Skeletal muscle satellite cell (primary cell): Measurements from ENCODE around the gene PDCD1LG2.

ENCODE experiments used
- H3K27me3 ChIP-seq: 2 replicates; pipeline ENCODE4 v1.7.0; 2013; ENCODE audit warnings: low read length; ENCODE audit not compliant: control insufficient read depth, insufficient read depth
- H3K36me3 ChIP-seq: 2 replicates; pipeline ENCODE4 v1.7.0; 2013; ENCODE audit warnings: mild to moderate bottlenecking, control low read depth, low read length; ENCODE audit not compliant: insufficient read depth
- H3K4me1 ChIP-seq: 2 replicates; pipeline ENCODE4 v1.7.0; 2013; ENCODE audit warnings: low read length; ENCODE audit not compliant: control insufficient read depth, insufficient read depth
- H3K4me2 ChIP-seq: 2 replicates; pipeline ENCODE4 v1.7.0; 2013; ENCODE audit warnings: mild to moderate bottlenecking, low read length
- H3K4me3 ChIP-seq: 2 replicates; pipeline ENCODE4 v1.7.0; 2013; ENCODE audit warnings: low read length
- H3K9ac ChIP-seq: 2 replicates; pipeline ENCODE4 v1.7.0; 2013; ENCODE audit warnings: mild to moderate bottlenecking, low read depth, low read length, moderate library complexity
- H3K9me3 ChIP-seq: replicated peaks from 2 replicates; pipeline ENCODE4 v1.7.0; 2013; ENCODE audit warnings: mild to moderate bottlenecking, control low read depth, low read length

PDCD1LG2 gene

GRCh38 chr9:5593904-5594303, 83.6 kb downstream of the PDCD1LG2 start:
- Histone ChIP-seq H3K36me3 (no peaks in the 10 kb centered on the region), H3K4me2 (no peak overlapping the region), H3K4me3 (no peak overlapping the region), H3K9ac (no peak overlapping the region), H3K27me3 (no peaks in the 10 kb centered on the region), H3K4me1 (no peaks in the 10 kb centered on the region), H3K9me3 (no peaks in the 10 kb centered on the region)

DNA sequence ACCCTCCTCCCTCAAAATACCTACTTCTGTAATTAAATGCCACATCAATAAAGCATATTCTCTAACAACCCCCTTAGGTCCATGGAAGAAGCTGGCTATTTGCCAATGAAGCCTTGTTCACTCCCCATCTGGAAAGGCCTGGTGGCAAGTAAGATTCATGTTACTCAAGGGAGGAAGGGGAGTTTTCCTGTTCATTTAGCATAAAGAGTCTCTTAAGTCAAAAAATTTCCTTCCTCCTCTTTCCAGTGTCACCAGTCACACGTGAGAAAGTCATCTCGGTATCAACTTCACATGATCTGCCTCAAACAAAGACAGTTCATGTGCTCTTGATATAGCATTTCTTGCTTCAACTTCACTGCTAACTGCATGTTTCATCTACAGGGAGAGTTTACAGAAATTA, 85.8 kb downstream of the PDCD1LG2 start:
- Histone ChIP-seq H3K4me2 (no peak overlapping the region), H3K4me1 (no peaks in the 10 kb centered on the region), H3K36me3 (no peaks in the 10 kb centered on the region), H3K4me3 (no peak overlapping the region), H3K9ac (no peak overlapping the region), H3K27me3 (no peaks in the 10 kb centered on the region), H3K9me3 (no peaks in the 10 kb centered on the region)

GRCh38 chr9:5608298-5609225, 98.2 kb downstream of the PDCD1LG2 start:
- no peaks in the 10 kb centered on the region for H3K27me3 ChIP-seq
- H3K4me2 ChIP-seq = peak overlapping the region; percentile 90
- H3K9me3 ChIP-seq = no peaks in the 10 kb centered on the region
- H3K4me1 ChIP-seq = peaks cover 7% of the 10 kb centered on the region
- peak overlapping the region; percentile 68 for H3K4me3 ChIP-seq
- H3K36me3 ChIP-seq = no peaks in the 10 kb centered on the region
- peak overlapping the region; percentile 68 for H3K9ac ChIP-seq

GRCh38 chr9:5609226-5609596, 98.9 kb downstream of the PDCD1LG2 start:
- no peaks in the 10 kb centered on the region for H3K27me3 ChIP-seq
- peak overlapping the region; percentile 90 for H3K4me2 ChIP-seq
- no peaks in the 10 kb centered on the region for H3K9me3 ChIP-seq
- H3K4me1 ChIP-seq = peaks cover 7% of the 10 kb centered on the region
- H3K9ac ChIP-seq = peak overlapping the region; percentile 68
- H3K4me3 ChIP-seq = peak overlapping the region; percentile 68
- no peaks in the 10 kb centered on the region for H3K36me3 ChIP-seq

DNA sequence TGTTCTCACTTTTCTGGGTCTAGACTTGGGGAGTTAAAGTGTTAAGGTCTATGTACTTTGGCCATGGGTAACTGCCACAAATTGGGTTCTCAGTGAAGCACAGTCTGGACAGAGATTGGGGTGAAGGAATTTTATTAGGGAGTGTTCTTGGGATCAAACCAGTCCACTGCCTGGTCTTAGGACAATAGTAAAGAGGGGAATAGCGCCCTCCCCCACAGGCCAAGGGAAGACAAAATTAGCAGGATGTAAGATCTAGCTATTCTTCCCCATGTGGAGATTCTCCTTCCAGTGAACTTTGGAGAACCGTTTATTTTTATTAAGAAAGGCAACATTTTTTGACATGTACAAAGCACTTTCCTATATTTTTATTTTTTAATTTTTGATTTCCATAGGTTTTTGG, 100.2 kb downstream of the PDCD1LG2 start:
- no peak overlapping the region for H3K4me3 ChIP-seq
- no peak overlapping the region for H3K4me2 ChIP-seq
- no peaks in the 10 kb centered on the region for H3K36me3 ChIP-seq
- no peaks in the 10 kb centered on the region for H3K27me3 ChIP-seq
- H3K9me3 ChIP-seq = no peaks in the 10 kb centered on the region
- no peak overlapping the region for H3K9ac ChIP-seq
- peaks cover 7% of the 10 kb centered on the region for H3K4me1 ChIP-seq

DNA sequence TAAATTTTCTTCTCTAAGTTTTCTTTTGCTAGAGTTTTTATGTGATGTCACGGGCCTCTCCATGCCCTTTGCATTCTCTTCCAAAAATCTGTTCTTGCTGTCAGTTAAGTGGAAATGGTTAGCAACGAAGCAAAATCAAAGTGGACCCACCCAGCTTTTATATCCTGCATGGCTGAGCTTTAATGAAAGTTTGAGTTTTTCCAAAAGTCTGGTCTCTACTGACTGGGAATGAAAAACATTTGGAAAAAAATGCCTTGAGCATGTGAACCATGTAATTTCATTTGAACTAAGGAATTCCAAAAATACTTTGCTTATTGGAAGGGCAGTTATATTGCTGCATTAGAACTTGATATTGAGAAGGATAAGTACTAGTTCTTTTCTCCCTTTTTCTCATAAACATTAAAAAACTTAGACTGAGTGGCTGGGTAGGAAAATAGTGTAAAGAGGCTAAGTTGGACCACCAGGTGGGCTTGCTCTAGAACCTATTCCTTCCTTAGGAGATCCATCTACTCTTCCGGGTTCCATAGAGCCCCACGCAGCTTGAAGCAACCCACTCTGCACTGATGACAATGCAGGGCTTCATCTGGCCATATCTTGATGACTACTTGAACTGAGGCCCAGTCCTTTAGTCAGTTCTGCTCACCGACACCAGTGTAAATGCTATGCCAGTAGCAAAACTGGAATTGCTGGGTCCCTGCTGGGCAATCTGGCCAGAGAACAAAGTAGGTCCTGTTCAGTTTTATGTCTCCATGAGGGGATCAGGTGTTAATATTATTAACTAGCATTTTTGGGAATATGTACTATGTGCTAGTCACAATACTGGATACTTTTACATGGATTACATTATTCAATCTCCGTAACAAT, 101.2 kb downstream of the PDCD1LG2 start:
- Histone ChIP-seq H3K9me3 (no peaks in the 10 kb centered on the region), H3K27me3 (no peaks in the 10 kb centered on the region), H3K36me3 (no peaks in the 10 kb centered on the region), H3K9ac (no peak overlapping the region), H3K4me2 (no peak overlapping the region), H3K4me1 (peaks cover 7% of the 10 kb centered on the region), H3K4me3 (no peak overlapping the region)

DNA sequence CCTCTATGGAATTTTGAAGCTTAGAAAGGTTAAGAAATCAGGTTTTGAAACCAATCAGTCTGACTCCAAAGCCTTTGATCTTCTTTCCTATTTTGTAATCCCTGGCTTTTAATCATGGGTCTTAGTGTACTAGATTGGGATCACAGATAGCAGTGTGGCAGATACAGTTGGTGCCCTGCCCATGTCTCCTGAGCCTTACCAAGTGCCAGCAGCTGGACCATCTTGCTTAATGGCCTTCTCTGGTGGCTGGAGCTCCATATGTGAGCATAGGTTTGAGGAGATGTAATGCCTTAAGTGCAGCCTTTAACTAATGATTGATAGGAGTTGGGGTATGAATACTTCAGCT, 101.8 kb downstream of the PDCD1LG2 start:
- H3K27me3 ChIP-seq = no peaks in the 10 kb centered on the region
- H3K4me2 ChIP-seq = no peak overlapping the region
- H3K4me1 ChIP-seq = peaks cover 7% of the 10 kb centered on the region
- no peaks in the 10 kb centered on the region for H3K9me3 ChIP-seq
- no peak overlapping the region for H3K4me3 ChIP-seq
- H3K9ac ChIP-seq = no peak overlapping the region
- no peaks in the 10 kb centered on the region for H3K36me3 ChIP-seq

DNA sequence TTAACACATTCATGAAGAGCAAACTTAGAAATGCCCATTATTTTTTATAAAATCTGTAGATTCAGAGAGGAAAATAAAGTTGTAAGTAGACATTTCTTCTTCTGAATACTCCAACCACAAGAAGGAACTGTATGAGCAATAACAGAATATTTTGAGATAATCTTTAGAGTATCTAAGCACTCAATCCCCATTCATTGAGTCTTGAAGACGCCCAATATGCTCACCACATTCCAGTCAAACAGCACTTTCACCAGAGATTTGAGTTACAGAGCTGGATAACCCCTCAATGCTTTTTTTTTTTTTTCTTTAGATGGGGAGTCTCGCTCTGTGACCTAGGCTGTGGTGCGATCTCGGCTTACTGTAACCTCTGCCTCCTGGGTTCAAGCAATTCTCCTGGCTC, 103.9 kb downstream of the PDCD1LG2 start:
- H3K9ac ChIP-seq = no peak overlapping the region
- peaks cover 5% of the 10 kb centered on the region for H3K4me1 ChIP-seq
- H3K9me3 ChIP-seq = no peaks in the 10 kb centered on the region
- H3K36me3 ChIP-seq = no peaks in the 10 kb centered on the region
- no peaks in the 10 kb centered on the region for H3K27me3 ChIP-seq
- H3K4me3 ChIP-seq = no peak overlapping the region
- H3K4me2 ChIP-seq = no peak overlapping the region

GRCh38 chr9:5614985-5615384, 104.7 kb downstream of the PDCD1LG2 start:
- no peak overlapping the region for H3K4me2 ChIP-seq
- no peak overlapping the region for H3K4me3 ChIP-seq
- no peaks in the 10 kb centered on the region for H3K27me3 ChIP-seq
- no peaks in the 10 kb centered on the region for H3K4me1 ChIP-seq
- no peaks in the 10 kb centered on the region for H3K36me3 ChIP-seq
- H3K9me3 ChIP-seq = no peaks in the 10 kb centered on the region
- H3K9ac ChIP-seq = no peak overlapping the region

GRCh38 chr9:5617749-5618148, 107.4 kb downstream of the PDCD1LG2 start:
- no peak overlapping the region for H3K4me2 ChIP-seq
- no peak overlapping the region for H3K9ac ChIP-seq
- no peaks in the 10 kb centered on the region for H3K27me3 ChIP-seq
- peaks cover 18% of the 10 kb centered on the region for H3K4me1 ChIP-seq
- H3K9me3 ChIP-seq = no peaks in the 10 kb centered on the region
- no peaks in the 10 kb centered on the region for H3K36me3 ChIP-seq
- H3K4me3 ChIP-seq = no peak overlapping the region

DNA sequence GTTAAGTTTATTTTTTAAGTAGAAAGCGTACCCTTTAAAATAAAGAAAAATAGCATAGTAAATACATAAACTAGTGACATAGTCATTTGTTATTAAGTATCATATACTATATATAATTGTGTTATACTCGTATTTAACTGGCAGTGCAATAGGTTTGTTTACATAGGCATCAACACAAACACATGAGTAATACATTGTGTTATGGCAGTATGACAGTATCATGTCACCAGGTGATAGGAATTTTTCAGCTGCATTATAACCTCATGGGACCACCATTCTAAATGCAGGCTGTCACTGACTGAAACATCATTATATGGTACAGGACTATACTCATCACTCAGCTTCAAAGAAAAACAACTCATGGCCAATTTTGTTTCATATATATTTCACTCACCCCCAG, 110.2 kb downstream of the PDCD1LG2 start:
- H3K9me3 ChIP-seq = no peaks in the 10 kb centered on the region
- peaks cover 18% of the 10 kb centered on the region for H3K4me1 ChIP-seq
- no peak overlapping the region for H3K4me3 ChIP-seq
- no peaks in the 10 kb centered on the region for H3K36me3 ChIP-seq
- no peak overlapping the region for H3K9ac ChIP-seq
- no peak overlapping the region for H3K4me2 ChIP-seq
- H3K27me3 ChIP-seq = no peaks in the 10 kb centered on the region
